Activated T-helper 1 cell treated with anti-CD3 and anti-CD28 coated beads, Interleukin-12 subunit alpha, Interleukin-12 subunit beta, Interleukin-2, Interleukin-4 antibody, amounts not matched to agents 30 ng/mL and 10 ng/mL and 1 ng/mL, durations not matched to agents 14 hours and 24 hours and 36 hours (primary cell): ENCODE results near the gene PFKFB1. TPM values are rescaled to one million over a fixed set of nuclear protein-coding genes. Genes with fewer than 3 reads are reported as not detected.
"Not testable (repeated sequence)": the region's sequence is repeated elsewhere in the genome, so short reads cannot be mapped to it uniquely, and the experiment has no call there.

ENCODE experiments used
- DNase-seq: peaks from one replicate; pipeline ENCODE4 v3.0.0; 2021; ENCODE audit warnings: low spot score
- H3K27ac Mint-ChIP-seq: one replicate; pipeline ENCODE4 v1.8.0; 2021; ENCODE audit warnings: mild to moderate bottlenecking, mixed read lengths
- H3K27me3 Mint-ChIP-seq: one replicate; pipeline ENCODE4 v1.8.0; 2022; ENCODE audit warnings: mild to moderate bottlenecking, moderate library complexity, mixed read lengths; ENCODE audit not compliant: insufficient read depth
- H3K36me3 Mint-ChIP-seq: one replicate; pipeline ENCODE4 v1.8.0; 2021; ENCODE audit warnings: low read depth, mixed read lengths
- H3K4me1 Mint-ChIP-seq: one replicate; pipeline ENCODE4 v1.8.0; 2021; ENCODE audit warnings: low read depth, mixed read lengths
- H3K4me3 Mint-ChIP-seq: one replicate; pipeline ENCODE4 v1.8.0; 2021; ENCODE audit warnings: mild to moderate bottlenecking, moderate library complexity, mixed read lengths
- H3K9me3 Mint-ChIP-seq: one replicate; pipeline ENCODE4 v1.8.0; 2021; ENCODE audit warnings: mixed read lengths
- intact Hi-C: fragments of 100-400 bp; cut with micrococcal nuclease; formaldehyde crosslinking; loops from one replicate; pipeline ENCODE4 v1.15.1; 2024
- total RNA-seq: library from RNA; stranded (reverse); gene quantifications from 2 replicates; pipeline ENCODE4 v1.2.3, GENCODE V29; 2022

Gene PFKFB1
- total RNA-seq, 1 donor from 2014 or later: 0.39 TPM

DNA sequence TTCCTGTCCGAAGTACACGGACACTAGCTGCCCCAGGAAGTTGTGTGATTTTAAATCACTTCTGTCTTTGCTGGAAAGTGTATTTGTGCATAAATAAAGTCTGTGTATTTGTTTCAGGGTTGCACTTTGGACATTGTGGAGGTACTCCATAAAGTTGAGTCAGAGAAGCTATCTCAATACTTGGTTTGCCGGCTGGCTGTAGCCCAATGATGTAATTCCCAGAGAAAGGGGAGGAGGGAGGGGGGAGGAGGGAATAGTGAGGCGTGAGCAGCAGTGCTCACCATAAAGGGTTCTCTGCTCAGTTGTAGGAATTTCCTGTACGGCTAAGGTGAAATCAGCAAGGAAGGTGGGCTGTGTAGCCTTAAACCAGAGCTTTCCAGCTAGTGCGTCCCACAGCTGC is 13.7 kb upstream of the PFKFB1 start:
- Mint-ChIP-seq H3K9me3 (no peaks in the 10 kb centered on the region), H3K36me3 (peaks cover 26% of the 10 kb centered on the region), H3K4me1 (peaks cover 7% of the 10 kb centered on the region), H3K27ac (no peak overlapping the region), H3K27me3 (no peaks in the 10 kb centered on the region), H3K4me3 (no peak overlapping the region)
- intact Hi-C loops: no loop called here
- DNase-seq: no peak

DNA sequence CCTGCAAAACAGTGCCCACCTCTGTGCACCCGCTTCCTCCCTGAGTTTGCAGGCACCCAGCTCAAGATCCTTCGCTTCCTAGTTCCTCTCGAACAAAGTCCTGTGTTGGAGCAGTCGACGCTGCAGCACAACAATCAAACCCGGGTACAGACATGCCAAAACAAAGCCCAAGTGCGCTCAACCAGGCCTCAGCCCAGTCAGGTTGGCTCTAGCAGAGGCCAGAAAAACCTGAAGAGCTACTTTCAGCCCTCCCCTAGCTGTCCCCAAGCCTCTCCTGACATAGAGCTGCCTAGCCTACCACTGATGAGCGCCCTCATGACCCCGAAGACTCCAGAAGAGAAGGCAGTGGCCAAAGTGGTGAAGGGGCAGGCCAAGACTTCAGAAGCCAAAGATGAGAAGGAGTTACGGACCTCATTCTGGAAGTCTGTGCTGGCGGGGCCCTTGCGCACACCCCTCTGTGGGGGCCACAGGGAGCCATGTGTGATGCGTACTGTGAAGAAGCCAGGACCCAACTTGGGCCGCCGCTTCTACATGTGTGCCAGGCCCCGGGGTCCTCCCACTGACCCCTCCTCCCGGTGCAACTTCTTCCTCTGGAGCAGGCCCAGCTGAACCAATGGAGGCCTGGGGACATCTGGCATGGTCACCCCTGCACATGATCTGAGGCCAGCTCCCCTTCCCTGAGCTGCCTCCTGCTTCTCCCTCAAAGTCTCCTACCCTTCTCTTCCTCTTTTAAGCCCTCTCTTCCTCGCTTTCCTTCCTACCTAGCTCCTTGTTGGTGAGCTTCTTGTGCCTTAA is 13.0 kb upstream of the PFKFB1 start:
- peaks cover 31% of the 10 kb centered on the region for H3K36me3 Mint-ChIP-seq
- intact Hi-C loops: no loop called here
- no peak overlapping the region for H3K27ac Mint-ChIP-seq
- no peak overlapping the region for H3K4me3 Mint-ChIP-seq
- no peaks in the 10 kb centered on the region for H3K9me3 Mint-ChIP-seq
- peaks cover 7% of the 10 kb centered on the region for H3K4me1 Mint-ChIP-seq
- H3K27me3 Mint-ChIP-seq: no peaks in the 10 kb centered on the region
- no peak for DNase-seq

DNA sequence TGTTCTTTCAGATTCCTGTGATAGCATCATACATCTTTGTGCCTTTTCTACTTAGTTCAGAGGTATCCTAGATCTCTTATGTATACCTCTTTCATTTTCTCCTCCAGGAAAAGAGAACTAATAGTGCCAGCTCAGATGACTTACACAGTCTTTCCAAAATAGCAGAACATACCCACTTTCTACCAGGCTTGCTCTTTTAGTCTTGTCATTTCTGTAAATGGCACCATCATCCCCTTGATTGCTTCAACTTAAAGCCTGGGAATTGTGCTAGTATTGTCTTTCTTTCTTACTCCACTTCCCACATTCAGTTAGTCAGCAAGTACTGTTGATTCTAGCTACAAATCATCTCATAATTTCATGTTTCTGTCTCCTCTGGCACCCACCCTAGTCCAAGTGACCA is 11.3 kb upstream of the PFKFB1 start:
- Mint-ChIP-seq H3K36me3 (peaks cover 33% of the 10 kb centered on the region), H3K9me3 (no peaks in the 10 kb centered on the region), H3K4me1 (peaks cover 17% of the 10 kb centered on the region), H3K4me3 (no peak overlapping the region), H3K27me3 (no peaks in the 10 kb centered on the region), H3K27ac (no peak overlapping the region)
- DNase-seq: no peak
- intact Hi-C loops: no loop called here

DNA sequence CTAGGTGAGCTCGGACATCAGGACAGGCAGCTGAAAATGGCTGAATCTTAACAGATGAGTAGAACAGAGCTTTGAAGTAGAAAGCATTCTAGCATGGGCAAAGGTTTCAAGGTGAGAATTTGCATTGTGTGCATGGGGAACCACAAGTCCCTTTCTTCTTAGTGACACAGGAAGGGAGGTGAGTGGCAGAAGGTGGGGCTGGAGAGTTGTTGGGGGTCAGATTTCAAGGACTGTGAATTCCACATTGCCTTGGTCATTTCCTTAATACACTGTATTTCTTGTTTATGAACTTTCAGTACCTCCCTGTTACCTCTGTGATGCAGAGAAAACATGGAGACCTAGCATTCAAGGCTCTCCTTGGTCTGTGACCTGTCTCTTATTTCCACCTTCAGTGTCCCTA is 10.2 kb upstream of the PFKFB1 start:
- Mint-ChIP-seq H3K9me3 (no peaks in the 10 kb centered on the region), H3K36me3 (peaks cover 33% of the 10 kb centered on the region), H3K27me3 (no peaks in the 10 kb centered on the region), H3K4me1 (peaks cover 17% of the 10 kb centered on the region), H3K27ac (no peak overlapping the region), H3K4me3 (no peak overlapping the region)
- no peak for DNase-seq
- intact Hi-C loops: loop anchor here (5.0 kb wide), 3 partner anchors 713 to 903 kb away; partner anchors contain the start of genes FAM120C and RRAGB

DNA sequence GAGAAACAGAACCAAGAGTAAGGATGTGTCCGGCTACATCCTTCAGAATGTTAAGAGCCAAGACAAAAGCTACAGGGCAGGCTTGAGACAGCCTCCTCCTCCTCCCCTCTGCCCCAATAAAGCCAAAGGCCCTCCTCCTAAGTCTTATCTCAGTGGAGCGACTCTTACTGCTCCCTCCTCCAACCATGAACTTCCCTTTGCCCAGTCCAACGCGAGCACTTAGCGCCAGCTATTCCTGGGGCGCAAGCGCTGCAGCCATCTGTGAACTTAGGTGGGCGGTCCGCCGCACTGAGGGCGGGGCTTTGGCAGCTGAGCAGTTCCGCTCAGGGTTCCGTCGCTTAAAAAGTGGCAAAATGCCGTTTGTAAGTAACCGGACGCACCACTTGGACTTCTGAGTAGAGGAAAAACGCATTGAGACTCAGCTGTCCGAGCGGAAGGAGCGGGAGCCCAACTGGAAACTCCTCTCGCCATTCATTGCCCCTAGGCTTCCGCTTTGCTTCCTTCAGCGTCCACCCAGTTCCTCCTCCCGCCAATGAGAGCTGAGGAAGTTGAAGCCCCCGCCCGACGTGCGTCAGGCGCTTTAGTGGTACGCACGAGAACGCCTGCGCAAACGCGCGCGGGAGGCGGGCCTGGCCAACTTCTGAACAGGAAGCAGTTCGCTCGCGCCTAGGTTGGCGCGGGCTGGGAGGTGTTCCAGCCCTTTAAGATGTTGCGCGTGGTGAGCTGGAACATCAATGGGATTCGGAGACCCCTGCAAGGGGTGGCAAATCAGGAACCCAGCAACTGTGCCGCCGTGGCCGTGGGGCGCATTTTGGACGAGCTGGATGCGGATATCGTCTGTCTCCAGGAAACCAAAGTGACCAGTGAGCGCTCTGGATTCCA is 6.0 kb upstream of the PFKFB1 start, which contains the start of gene APEX2:
Gene APEX2, plus strand, starts transcription at position 647 of the 882 bp plus-strand sequence. Its CDS starts 60 bp downstream, at position 707.
- Mint-ChIP-seq H3K36me3 (peaks cover 19% of the 10 kb centered on the region), H3K27ac (peak within 1 kb of the TSS; percentile 91), H3K4me3 (peak within 1 kb of the TSS; percentile 96), H3K9me3 (no peaks in the 10 kb centered on the region), H3K27me3 (no peaks in the 10 kb centered on the region), H3K4me1 (peaks cover 10% of the 10 kb centered on the region)
- DNase-seq: peak; percentile 84
- intact Hi-C loops: loop anchor here (1.0 to 5.0 kb wide), 11 partner anchors 57 to 956 kb away; partner anchors contain the start of genes FAM120C, GNL3L, PHF8 and RRAGB

DNA sequence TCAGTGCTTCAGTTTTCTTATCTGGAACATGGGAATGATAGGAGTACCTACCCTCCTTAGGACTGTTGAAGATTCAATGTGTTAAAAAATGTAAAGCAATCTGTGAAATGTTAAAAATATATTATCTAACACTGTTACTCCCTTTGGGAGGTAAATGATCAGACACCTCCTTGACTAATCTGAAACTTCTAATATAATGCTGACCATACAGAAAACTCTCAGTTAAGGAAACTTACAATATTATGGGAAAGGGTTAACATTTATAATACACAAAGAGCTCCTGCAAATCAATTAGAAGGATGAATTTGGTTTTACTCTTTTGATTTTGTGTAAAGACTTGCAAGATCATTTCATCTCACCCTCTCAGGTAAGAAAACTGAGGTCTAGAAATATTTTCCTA is 1.6 kb upstream of the PFKFB1 start:
- intact Hi-C loops: no loop called here
- H3K27me3 Mint-ChIP-seq: no peaks in the 10 kb centered on the region
- H3K36me3 Mint-ChIP-seq: no peaks in the 10 kb centered on the region
- H3K4me1 Mint-ChIP-seq: peaks cover under 1% of the 10 kb centered on the region
- no peak overlapping the region for H3K4me3 Mint-ChIP-seq
- H3K27ac Mint-ChIP-seq: no peak overlapping the region
- no peak for DNase-seq
- no peaks in the 10 kb centered on the region for H3K9me3 Mint-ChIP-seq

DNA sequence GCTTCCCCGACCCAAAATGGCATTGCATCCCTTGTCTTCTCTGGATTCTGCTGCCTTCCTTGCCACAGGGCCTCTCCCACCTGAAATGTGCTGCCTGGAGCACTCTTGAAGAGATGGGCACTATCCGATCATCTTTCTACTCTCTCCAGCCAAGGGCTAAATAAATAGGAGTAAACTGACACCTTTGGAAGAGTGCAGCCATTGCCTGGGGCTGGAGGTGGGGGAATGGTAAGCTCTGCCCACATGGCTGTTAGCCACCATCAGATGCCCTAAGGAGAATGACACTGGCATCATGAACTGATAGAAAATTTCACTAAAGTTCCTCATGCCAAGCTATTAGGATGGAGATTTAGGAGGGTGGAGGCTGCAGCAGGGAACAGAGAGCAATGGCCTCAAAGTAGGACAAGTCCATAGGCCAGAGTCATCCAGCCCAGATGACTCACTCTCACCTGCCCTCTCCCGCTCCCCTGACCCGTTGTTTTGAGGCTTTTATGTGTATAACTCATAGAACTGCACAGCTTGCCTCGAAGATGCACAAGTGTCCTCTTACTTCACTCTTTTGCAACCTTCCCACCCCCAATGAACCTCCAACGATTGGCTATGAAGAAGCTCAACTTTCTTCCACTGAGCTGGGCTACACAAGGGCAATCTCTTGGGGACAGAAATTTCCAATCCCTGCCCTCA is 822 bp upstream of the PFKFB1 start:
- DNase-seq: no peak
- no peaks in the 10 kb centered on the region for H3K9me3 Mint-ChIP-seq
- no peak overlapping the region for H3K4me3 Mint-ChIP-seq
- H3K36me3 Mint-ChIP-seq: no peaks in the 10 kb centered on the region
- no peaks in the 10 kb centered on the region for H3K27me3 Mint-ChIP-seq
- H3K4me1 Mint-ChIP-seq: no peaks in the 10 kb centered on the region
- intact Hi-C loops: no loop called here
- H3K27ac Mint-ChIP-seq: no peak overlapping the region

DNA sequence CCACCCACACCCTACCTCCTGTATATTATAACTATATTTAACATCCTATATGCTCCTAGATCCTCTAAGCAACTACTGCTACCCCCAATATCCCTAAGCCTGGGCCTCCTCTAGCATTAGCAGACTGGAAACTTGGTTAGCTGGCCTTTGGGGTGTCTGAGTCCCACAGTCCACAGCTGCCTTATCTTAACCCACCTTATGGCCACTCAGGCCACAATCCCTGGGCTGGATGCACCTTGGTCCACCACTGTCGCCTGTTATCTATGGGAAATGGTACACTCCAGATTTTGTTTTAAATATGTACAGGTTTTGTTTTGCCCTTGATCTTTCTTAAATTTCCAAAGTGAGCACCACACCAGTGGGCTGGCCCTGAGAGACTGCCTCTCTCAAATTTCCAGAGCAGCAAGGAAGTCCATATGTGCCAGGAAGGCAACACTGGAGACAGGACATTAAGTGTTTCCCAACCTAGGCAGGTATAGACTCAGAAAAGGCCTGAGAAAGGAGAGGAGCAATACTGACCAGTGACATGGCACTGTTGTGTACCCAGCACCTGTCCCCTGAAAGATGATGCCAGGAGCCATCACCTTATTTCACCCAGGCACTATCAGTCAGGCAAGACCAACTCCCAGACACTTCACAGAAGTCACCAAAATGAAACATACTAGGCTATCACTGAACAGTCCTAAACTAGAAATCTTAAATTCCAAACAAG is 921 bp downstream of the PFKFB1 start:
- no peak for DNase-seq
- Mint-ChIP-seq H3K4me3 (no peak overlapping the region), H3K27ac (no peak overlapping the region), H3K9me3 (no peaks in the 10 kb centered on the region), H3K27me3 (peaks cover 2% of the 10 kb centered on the region), H3K4me1 (no peaks in the 10 kb centered on the region), H3K36me3 (no peaks in the 10 kb centered on the region)
- intact Hi-C loops: no loop called here

DNA sequence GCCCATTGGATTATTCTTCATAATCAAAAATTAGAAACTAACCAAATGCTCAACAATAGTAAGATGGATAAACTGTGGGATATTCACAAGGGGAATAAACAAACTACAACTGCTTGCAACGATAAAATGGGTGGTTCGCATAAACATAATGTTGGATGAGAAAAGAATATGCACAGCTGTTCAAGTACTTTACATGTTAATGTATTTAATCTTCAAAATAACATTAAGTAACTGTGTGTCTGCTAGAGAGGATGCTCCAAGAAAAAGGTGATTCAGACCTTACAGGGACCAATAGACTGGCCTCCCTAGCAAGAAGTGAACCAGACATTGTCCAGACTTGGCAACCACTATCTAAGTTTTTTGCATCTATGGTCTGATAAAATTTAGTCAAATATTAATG is 2.3 kb downstream of the PFKFB1 start:
- Mint-ChIP-seq H3K36me3 (peaks cover 2% of the 10 kb centered on the region), H3K27me3 (peaks cover 3% of the 10 kb centered on the region), H3K27ac (no peak overlapping the region), H3K4me1 (no peaks in the 10 kb centered on the region), H3K9me3 (no peaks in the 10 kb centered on the region), H3K4me3 (no peak overlapping the region)
- no peak for DNase-seq
- intact Hi-C loops: no loop called here

DNA sequence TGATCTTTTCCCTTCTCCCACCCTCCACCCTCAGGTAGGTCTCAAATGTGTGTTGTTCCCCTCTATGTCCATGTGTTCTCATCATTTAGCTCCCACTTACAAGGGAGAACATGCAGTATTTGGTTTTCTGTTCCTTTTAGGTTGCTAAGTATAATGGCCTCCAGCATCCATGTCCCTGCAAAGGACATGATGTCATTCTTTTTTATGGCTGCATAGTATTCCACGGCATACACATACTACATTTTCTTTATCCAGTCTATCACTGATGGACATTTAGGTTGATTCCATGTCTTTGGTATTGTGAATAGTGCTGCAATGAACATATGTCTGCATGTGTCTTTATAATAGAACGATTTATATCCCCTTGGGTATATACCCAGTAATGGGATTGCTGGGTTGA is 10.7 kb downstream of the PFKFB1 start:
- H3K4me3 Mint-ChIP-seq, DNase-seq, H3K27ac Mint-ChIP-seq, H3K9me3 Mint-ChIP-seq, H3K27me3 Mint-ChIP-seq, intact Hi-C loops, H3K4me1 Mint-ChIP-seq, H3K36me3 Mint-ChIP-seq: not testable (repeated sequence)

DNA sequence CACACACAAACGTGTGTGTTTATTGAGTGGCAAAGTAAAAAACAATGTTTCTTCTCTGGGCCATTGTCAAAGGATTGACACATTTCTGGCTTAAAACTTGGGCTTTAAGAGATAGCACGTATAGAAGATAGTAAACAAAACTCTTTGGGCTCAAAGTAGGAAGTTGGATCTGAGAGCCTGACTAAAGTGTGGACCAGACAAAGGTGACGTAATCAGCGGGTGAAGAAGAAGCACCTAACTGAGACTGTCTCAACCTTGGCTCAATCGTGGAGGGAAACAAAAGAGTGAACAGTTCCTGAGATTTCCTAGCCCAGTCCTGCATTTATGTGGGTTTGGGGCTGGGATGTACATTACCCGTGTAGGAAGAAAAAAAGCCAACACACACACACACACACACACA is 13.7 kb downstream of the PFKFB1 start:
- no peak for DNase-seq
- no peaks in the 10 kb centered on the region for H3K36me3 Mint-ChIP-seq
- H3K9me3 Mint-ChIP-seq: no peaks in the 10 kb centered on the region
- H3K27ac Mint-ChIP-seq: no peak overlapping the region
- peaks cover 4% of the 10 kb centered on the region for H3K27me3 Mint-ChIP-seq
- intact Hi-C loops: no loop called here
- H3K4me3 Mint-ChIP-seq: no peak overlapping the region
- no peaks in the 10 kb centered on the region for H3K4me1 Mint-ChIP-seq

DNA sequence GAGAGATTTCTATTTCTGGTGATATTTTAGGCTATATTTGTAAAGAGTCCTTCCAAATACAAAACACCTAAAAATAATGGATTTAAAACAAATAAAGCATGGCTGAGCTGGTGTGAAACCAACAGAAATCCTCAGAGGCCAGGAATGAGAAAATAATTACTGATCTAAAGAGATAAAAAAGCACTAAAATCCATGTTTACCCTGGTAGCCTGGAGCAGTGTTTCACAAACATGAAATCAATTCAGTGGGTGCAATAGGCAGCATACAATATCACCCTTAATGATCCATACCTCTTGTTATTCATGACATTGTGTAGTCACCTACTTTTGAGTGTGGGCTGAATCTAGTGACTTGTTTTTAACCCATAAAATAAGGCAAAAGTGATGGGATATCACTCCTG is 14.6 kb downstream of the PFKFB1 start:
- Mint-ChIP-seq H3K9me3 (no peaks in the 10 kb centered on the region), H3K36me3 (no peaks in the 10 kb centered on the region)
- DNase-seq: no peak

More for the DNA sequence above, 14.6 kb downstream of the PFKFB1 start:
- no peak overlapping the region for H3K4me3 Mint-ChIP-seq
- H3K27ac Mint-ChIP-seq: no peak overlapping the region
- peaks cover 4% of the 10 kb centered on the region for H3K27me3 Mint-ChIP-seq
- intact Hi-C loops: no loop called here
- no peaks in the 10 kb centered on the region for H3K4me1 Mint-ChIP-seq
